ENCODE data around the gene CNIH3.

CNIH3 gene

DNA sequence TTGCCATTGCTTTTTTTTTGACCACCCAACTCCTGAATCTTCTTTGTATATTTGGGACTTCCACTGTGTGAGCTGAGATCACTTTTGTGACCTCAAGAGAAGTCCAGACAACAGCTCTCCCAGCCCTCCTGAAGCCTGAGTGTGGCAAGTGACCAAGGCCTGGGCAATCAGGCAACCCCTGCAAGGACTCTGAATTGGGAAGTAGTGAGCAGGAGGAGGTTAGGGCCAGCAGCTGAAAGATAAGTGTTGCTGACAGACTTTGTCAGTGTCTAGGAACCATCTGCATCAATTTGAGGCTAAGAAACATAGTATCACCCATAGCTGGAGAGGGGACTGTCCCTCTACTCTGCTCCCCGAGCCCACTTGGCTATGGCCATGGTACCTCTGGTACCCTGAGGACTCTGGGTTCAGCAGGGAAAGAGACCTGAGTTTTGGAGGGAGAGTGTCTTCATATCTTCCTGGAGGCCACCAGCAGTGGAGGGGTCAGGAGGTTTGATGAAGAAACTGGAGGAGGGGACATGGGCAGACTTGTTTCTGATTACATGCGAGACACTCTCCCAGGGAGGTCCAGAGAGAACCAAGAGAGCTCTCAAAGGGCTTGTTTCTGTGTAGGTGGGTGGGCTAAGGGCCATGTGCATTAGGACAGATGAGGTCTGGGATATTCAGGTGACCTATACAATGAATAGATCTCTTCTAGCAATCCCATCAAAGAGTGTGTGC is 166.3 kb downstream of the CNIH3 start:
- DNase-seq = no peak

DNA sequence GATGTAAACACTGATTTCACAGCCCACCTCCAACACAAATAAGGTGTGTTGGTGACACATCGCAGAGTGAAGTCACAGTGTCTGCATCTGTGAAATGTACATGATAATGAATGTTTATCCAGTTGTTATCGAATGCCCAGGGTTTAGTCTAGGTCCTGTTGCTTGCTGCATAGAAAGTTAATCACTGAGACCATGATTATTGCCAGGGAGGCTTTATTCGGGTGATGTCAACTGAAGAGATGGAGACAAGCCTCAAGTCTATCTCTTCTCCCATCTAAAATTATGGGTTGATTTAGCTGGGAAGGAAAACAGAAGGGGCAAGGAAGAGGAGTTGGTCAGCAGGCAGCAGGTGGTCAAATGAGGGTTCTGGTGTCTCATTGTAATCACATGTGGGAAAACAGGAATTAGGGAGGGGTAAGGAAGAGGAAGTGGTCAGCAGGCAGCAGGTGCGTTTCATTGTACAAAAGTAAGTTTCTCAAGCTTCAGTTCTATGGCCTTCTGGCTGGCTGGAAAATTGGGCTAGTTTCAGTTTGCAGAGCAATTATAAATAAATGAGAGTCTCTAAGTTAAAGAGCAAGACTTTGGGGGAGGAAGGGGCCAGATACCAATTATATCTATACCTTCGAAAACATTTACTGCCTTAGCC is 167.0 kb downstream of the CNIH3 start:
- no peak for DNase-seq

DNA sequence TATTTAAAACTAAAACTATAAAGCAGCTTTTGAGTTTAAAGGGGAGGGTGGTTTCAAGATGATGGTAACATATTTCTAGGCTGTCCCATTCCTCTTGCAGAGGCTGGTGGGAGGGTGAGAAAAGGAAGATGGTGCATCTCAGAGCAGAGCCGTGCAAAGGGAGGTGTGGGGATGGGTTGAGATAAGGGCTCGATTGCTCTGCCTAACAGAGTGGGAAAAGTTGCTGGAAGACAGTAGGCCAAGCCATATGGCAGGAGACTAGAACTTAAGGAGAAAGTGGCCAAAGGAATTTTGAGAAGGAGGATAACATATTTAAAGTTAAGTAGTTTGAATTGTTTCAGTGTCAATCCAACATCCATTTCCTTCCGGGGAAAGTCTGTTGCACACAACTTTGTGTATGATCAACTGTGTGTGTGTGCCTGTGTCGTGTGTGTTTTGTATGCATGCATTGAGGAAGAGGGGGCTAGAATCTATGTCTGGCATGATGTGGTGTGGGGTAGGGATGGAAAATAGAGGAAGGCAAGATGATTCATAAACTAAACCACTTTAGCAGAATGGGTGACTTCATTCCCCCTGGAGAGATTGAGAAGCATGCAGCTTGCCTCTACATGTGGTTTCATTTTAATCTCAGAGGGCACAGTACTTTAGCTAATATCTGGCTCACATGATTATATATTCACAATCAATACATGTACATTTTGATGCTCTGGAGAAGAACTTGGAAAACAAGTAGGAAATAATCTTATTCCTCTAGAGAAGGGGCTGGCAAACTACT is 168.3 kb downstream of the CNIH3 start:
- no peak for DNase-seq

DNA sequence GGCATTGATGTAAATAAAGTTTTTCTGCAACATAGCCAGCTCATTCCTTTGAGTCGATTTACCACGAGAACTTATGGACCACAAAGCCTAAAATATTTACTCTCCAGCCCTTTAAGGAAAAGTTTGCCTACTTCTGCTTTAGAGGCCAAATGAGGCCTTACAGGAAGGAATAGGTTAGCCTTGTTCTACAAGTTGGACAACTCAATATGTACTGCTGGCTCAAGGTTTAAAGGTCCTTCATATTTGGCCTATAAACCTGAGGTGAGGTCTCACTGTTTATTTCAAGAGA is 168.9 kb downstream of the CNIH3 start:
- no peak for DNase-seq

DNA sequence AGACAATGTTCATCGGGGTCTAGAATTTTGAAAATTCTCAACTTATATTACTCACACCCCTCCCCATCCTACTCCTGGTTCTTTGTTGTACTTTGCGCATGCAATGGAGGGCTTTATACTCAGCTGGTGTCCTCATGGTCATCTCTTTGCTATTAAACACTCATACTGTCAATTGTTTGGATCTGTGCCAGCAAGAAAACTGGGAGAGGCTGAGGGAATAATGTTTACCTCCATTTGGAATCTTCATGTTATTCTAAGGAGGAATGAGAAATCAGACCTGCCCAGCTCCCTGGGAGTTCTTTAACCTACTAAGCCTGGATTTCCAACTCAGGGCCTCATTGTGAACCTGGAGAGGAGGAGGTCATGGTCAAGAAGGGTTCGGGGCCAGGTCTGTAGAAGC is 169.5 kb downstream of the CNIH3 start:
- DNase-seq = no peak

DNA sequence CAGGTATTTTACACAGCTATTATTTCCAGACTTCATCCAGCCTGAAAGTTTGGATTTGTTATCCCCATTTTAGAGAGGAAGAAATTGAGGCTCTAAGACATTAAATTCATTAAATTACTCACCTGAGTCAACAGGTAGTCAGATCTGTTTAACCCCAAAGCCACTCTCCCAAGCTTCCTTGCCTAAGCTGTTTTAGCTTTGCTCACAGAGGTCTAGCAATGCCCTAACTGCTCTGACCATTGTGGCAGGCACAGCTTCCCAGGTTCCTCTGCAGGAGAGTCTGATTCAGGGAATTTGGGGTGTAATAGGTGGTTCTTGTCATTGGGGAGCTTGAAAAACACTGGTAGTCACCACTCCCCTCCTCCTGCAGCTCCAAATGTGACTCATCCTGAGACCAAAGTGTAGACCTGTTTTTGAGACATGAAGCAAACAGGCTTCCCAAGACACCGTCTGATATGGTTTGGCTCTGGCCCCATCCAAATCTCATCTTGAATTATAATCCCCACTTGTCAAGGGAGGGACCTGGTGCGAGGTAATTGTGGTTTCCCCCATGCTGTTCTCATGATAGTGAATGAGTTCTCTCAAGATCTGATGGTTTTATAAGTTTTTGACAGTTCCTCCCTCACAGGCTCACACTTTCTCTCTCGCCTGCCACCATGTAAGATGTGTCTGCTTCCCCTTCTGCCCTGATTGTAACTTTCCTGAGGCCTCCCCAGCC is 170.6 kb downstream of the CNIH3 start:
- DNase-seq = no peak

DNA sequence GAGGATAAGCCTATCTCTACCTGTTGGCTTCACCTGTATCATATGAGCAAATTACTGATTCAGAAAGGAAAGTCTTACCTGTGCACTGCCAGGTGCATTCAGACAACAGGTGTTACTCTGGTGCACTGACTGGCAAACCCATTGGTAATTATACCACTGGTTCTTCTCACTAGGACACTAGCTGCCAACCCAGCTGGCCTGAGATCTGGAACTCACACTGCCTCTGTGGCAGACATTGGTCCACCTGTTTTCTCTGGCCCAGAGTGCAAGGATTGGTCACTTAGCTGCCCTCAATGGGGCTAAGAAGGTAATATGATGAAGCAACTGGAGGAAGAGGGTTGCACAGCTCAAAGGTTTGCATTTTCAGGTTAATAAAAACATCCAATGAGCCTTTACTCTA is 173.2 kb downstream of the CNIH3 start:
- no peak for DNase-seq
